ENCODE data around the gene ISLR2.
"Not testable (repeated sequence)": the region's sequence is repeated elsewhere in the genome, so short reads cannot be mapped to it uniquely, and the experiment has no call there.

ISLR2 gene, protein sequence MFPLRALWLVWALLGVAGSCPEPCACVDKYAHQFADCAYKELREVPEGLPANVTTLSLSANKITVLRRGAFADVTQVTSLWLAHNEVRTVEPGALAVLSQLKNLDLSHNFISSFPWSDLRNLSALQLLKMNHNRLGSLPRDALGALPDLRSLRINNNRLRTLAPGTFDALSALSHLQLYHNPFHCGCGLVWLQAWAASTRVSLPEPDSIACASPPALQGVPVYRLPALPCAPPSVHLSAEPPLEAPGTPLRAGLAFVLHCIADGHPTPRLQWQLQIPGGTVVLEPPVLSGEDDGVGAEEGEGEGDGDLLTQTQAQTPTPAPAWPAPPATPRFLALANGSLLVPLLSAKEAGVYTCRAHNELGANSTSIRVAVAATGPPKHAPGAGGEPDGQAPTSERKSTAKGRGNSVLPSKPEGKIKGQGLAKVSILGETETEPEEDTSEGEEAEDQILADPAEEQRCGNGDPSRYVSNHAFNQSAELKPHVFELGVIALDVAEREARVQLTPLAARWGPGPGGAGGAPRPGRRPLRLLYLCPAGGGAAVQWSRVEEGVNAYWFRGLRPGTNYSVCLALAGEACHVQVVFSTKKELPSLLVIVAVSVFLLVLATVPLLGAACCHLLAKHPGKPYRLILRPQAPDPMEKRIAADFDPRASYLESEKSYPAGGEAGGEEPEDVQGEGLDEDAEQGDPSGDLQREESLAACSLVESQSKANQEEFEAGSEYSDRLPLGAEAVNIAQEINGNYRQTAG

GRCh38 chr15:74130155-74130848 is at the start of gene ISLR2:
ISLR2 (plus strand) TSS chr15:74130586; CDS start chr15:74132755, 2,169 bp downstream.
- no peak for DNase-seq

- not testable (repeated sequence) for DNase-seq
Measured at GRCh38 chr15:74082450-74082849, 47.9 kb upstream of the ISLR2 start, which contains the start of gene GOLGA6A. GOLGA6A (minus strand) TSS chr15:74082550; CDS start chr15:74082509, 41 bp downstream.

DNA sequence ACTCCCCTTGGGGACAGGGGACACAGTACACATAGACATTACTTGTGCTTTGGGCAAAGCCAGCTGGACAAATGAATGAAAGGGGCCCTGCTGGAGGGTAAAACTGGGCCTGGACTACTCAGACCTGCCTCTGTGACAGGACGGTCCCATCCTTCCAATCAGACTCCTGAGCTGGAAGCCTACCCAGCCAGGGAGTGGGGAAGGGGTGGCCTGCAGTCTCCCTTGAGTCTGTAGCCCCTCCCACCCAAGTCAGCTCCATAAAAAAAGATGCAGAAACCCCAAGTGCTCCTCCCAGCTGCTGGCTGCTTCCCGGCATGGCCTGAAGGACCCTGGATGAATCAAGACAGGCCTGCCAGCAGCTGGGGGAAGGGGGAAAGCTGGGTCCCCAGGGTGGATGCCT is 35.8 kb upstream of the ISLR2 start:
- DNase-seq, result not testable (repeated sequence)

GRCh38 chr15:74095610-74096009 is 34.8 kb upstream of the ISLR2 start:
- DNase-seq, result not testable (repeated sequence)

DNA sequence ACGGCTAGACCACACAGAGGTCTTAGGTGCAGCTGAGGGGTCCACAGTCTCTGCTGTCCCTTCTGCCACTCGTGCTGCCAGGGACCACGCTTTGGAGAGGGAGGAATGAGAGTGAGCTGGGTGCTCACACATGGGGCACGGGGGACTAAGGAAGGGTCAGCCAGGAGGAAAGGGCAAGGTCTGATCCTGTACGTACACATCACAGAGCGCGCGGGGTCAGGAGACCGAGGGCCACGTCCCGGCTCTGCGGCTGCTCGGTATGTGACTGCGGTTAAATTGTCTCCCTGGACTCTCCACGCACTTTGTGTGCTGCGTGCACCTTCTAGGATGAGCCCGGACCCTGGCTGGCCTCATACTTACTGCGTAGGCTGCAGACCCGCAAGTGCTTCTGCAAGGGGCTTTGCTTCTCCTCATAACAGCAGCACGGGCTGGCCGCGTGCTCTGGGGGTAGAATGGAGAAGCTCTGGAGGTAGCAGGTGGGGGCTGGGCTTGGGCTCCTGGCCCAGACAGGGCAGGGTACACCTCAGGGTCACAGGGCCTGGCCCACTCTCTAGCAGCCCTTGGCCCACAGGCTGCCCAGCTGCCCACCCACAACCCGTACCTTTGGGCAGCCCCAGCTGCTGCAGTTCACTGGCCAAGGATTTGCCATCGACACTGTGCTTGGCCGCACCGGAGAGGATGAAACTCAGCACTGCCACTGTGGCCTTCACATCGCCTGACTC is 33.5 kb upstream of the ISLR2 start:
- not testable (repeated sequence) for DNase-seq

GRCh38 chr15:74099963-74100733 is 30.2 kb upstream of the ISLR2 start:
- DNase-seq, result not testable (repeated sequence)

DNA sequence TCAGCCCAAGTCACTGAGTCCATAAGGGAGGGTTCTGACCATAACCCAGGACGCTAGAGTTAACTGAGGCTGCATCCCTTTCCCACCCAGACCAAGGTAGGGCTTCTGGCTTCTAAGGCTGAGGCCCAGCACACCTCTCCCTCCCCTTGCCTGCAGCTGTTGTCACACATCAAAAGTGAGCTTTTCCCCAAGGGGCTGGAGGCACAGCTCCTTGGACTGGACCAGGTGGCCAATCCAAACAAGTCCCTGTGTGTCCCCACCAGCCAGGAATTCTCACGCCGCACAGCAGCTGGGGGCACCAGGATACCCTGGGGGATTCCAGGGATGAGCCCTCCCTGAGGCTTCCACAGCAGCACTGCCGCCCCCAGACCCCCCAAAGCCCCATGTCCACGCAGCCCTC is 22.3 kb upstream of the ISLR2 start:
- no peak for DNase-seq

DNA sequence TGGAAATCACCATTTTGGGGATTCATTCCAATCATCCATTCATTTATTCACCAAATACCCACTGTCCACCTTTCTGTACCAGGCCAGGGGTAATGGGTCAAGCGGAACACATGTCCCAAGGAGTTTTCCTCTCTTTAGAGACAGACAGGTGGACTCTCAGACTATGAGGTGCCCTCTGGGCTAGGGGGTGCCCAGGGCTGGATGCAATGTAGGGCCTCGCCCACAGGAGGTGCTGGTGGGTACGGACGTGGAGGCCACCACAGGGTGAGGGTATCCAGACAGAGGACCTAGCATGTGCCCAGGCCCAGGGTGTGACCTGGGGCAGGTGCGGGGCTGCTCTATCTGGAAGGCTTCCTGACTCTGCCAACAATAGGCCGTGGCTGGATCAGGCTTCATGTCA is 21.8 kb upstream of the ISLR2 start:
- not testable (repeated sequence) for DNase-seq

GRCh38 chr15:74109713-74110112 is 20.7 kb upstream of the ISLR2 start:
- no peak for DNase-seq

DNA sequence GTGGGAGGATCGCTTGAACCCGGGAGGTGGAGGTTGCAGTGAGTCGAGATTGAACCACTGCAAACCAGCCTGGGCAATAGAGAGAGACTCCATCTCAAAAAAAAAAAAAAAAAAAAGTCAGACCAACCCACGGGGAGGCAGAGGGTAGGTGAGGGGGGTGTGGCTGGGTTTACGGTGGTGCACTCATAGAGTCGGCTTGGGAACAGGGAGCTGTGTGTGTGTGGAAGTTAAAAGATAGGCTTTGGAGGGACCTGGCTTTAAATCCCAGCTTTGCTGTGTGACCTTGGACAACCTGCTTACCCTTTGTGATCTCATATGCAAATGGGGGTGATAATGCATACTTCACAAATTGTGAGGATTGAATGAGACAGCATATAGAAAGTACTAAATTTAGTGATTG is 10.0 kb upstream of the ISLR2 start:
- no peak for DNase-seq

GRCh38 chr15:74121039-74121438 is 9.3 kb upstream of the ISLR2 start:
- DNase-seq, result no peak

DNA sequence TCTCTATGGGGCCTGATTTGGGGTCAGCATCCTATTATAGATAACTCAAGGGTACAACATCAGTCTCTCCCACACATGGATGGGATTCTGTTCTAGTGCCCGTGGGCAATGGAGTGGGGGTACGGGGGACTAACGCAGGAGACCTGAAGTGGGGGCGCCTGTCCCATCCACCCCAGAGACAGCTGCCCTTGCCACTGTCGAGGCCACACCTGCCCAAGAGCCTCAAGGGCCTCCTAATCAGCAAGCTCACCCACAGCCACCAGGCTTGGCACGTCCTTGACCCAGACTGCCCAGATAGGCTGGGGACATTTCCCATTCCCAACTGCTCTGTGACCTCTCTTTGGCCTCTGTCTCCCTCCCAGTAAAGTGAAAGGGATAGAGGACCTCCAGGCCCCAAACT is 8.5 kb upstream of the ISLR2 start:
- no peak for DNase-seq

DNA sequence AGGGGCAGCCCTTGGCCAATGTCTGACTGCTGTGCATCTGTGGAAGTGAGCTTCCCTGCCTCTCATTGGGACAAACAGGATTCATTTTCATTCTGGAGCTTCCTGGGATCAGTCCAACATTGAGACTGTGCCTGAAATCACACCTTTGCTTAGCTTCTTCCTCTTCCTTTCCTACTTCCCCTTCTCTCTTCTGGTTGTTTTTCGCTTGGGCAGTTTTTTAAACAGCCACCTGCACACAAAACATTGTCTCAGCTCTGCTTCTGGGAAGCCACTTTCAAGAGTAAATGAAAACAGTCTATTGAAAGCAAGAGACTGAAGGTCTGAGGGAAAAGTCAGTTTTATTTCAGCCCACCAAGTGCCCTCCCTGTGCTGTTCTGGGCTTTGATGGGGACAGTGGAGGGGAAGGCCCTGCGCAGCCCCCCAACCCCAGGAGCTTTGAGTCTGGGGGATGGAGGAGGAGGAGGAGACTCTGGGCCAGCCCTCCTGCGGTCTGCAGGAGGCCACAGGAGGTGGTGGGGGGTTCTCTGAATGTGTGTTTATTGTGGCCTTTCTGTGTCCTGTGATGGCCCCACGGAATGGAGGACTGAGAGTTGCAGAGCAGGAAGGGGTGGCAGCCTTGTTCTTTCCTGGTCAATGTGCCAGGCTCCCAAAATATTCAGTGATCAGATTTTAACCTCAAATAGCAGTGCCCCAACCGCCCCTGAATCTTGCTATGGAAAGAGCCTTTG is 7.8 kb upstream of the ISLR2 start:
- no peak for DNase-seq

DNA sequence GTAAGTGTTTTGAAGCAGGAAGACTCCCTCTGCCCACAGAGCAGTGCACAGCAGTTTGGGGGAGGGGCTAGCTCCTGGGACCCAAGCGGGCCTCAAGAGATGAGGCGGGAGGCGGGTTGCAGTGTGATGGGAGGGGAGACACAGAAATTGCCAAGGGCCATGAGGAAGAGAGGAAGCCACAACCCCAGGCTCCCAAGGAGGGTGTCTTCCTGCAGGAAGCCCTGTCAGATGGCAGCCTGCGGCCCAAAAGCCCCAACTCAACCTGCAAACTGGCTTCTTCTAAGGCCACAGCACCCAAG is 7.3 kb upstream of the ISLR2 start:
- no peak for DNase-seq

DNA sequence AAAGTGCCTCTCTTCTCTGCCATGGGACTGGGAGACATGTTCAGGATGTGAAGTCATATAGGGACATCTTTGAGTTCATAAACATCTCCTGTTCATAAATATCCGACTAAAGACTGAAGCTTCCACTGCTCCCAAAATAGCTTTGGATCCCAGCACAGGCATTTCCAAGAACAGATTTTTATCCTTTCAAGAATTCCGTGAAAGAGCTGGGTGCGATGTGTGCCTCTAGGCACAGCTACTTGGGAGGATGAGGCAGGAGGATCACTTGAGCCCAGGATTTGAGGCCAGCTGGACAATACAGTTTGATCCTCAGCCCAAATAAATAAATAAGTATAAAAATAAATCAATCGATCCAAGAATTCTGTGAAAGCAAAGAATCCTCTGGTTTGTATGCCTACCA is 6.7 kb upstream of the ISLR2 start:
- DNase-seq, result no peak

DNA sequence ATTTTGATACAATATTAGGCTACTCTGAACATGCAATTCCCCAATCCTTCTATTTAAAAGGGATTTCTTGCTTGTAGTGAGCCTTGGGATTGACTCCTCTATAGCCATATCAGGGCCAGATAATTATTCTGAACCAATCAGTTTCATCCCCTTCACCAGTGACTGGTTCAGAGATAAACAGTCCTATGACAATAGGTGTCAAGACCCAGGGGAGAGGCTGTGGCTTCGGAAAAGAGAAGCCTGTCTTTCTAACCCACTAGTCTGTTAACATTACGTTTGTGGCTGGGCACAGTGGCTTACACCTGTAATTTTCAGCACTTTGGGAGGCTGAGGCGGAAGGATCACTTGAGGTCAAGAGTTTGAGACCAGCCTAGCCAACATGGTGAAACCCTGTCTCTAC is 6.2 kb upstream of the ISLR2 start:
- no peak for DNase-seq

GRCh38 chr15:74124759-74125158 is 5.6 kb upstream of the ISLR2 start:
- no peak for DNase-seq

DNA sequence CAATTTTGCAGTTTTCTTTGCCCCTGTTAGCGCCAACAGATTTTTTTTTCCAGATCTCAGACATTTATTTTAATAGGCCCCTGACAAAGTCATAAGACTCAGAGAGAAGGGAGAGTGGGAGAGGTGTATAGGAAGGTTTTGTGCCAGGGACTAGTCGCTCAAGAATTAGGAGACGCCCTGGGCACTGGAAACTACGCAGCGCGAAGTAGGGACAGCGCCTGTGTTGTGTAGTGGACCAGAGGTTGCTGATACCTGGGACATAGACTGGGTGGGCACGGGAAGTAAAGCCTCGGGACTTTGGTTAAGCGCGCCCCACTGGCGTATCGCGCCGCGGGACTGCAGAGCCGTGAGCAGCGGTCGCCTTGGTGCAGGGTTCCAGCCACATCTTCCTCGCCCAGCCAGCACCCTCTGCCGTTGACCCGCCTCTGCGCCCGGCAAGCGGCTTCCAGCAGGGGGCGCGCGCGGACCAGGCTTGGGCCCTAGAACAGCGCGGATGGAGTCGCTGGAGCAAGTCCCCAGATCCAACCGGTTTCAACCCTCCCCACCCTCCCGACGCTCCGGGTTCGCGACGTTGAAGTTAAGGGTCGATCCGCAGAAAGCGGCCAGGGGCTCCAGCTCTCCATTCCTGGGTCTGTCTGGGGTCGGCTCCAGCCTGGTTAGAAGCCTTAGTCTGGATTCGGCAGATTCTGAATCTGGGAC is 3.0 kb upstream of the ISLR2 start:
- DNase-seq, result peak; percentile 54

GRCh38 chr15:74127954-74128784 is 2.2 kb upstream of the ISLR2 start:
- DNase-seq, result no peak
